Measurements from ENCODE around the gene A1BG.

The A1BG gene

GRCh38 chr19:58334691-58335249, 18.5 kb downstream of the A1BG start:
- DNase-seq (ENCODE audit: low spot score): no peak

GRCh38 chr19:58332697-58333096, 20.6 kb downstream of the A1BG start:
- DNase-seq (ENCODE audit: low spot score): no peak

DNA sequence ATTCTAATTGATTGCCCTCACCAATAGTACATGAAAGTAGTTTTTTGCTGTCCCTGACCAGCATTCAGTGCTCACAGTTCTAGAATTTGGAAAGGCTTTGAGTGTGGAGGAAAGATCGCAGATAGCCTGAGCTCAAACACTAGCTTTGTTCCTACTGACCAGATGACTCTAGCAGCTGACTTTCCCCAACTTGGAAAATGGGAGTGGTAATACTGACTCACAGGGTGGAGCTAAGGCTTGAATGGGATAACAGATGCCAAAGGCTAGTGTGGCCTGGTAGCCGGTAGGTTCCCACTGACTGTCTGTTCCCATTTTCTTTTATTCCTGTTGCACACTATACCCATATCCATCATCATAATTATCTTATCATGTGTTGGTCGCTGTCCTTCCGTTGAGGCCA, 22.8 kb downstream of the A1BG start:
- no peak for DNase-seq (ENCODE audit: low spot score)

- DNase-seq (ENCODE audit: low spot score): peak; percentile 20
Observed at GRCh38 chr19:58328999-58329398, 24.3 kb downstream of the A1BG start.

DNA sequence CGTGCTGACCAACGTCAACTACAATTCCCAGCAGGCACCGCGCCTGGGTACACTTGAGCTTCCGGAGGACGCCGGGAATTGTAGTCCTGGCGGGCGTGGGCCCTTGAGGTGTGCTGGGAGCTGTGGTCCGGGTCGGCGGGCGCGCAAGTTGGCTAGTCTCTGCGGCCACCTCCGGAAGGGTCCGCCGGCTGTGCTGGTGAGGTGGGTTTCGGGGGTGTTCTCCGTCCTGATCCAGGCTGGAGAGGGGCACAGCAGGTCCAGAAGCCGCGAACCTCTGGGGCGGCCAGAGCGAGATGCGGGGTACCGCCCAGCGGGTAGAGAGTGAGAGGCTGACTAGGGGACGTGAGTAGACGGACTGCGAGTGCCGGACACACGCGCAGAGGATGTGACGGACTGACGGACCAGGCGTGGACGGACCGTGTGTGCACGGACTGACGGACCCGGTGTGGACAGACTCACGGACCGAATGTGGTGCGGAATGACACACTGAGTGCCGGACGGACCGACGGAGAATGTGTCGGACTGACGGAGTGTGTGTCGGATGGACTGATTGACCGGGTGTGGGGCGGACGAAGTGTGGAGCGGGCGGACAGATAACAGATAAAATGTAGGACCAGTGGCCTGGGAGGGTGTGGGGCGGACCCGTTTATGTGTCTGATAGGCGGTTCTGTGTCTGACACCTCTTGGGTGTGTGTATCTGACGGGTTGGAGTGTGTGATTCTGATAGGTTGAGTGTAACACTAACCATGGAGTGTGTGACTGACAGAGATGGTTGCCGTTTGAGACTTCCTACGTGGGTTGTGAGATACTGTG, 26.2 kb downstream of the A1BG start, which contains the start of gene ZSCAN22:
TSS of gene ZSCAN22 (plus strand) at position 81 of the 813 bp plus-strand sequence. CDS start 7,809 bp downstream, outside the sequence.
- peak; percentile 97 for DNase-seq (ENCODE audit: low spot score)

GRCh38 chr19:58326501-58326913, 26.8 kb downstream of the A1BG start:
- DNase-seq (ENCODE audit: low spot score): no peak

- no peak for DNase-seq (ENCODE audit: low spot score)
Observed at GRCh38 chr19:58325311-58326022, 27.8 kb downstream of the A1BG start.

- no peak for DNase-seq (ENCODE audit: low spot score)
Observed at GRCh38 chr19:58319241-58319640, 34.1 kb downstream of the A1BG start.

GRCh38 chr19:58318297-58318696, 35.0 kb downstream of the A1BG start:
- no peak for DNase-seq (ENCODE audit: low spot score)

DNA sequence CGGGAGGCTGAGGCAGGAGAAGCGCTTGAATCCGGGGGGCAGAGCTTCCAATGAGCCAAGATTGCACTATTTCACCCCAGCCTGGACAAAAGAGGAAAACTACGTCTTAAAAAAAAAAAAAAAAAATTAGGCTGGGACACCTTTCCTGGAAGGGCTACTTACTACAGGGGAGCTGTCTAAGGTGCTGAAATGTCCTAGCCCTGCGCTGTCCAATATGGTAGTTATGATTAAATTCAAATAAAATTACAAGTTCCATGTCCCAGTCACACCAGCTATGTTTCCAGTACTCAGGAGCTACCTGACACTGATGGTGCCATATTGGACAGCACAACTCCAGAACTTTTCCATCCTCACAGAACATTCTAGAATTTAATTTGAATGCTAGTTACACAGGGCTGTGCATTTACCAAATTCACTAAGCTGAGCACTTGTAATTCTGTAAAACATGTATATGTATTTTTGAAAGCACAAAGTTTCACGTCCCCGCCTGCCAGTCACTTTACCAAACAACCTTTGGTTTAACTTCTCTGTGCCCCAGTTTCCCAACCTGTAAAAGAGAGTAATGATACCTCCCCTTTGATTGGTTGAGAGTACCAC, 35.7 kb downstream of the A1BG start:
- DNase-seq (ENCODE audit: low spot score): no peak

- no peak for DNase-seq (ENCODE audit: low spot score)
Observed at GRCh38 chr19:58315580-58315979, 37.7 kb downstream of the A1BG start.

DNA sequence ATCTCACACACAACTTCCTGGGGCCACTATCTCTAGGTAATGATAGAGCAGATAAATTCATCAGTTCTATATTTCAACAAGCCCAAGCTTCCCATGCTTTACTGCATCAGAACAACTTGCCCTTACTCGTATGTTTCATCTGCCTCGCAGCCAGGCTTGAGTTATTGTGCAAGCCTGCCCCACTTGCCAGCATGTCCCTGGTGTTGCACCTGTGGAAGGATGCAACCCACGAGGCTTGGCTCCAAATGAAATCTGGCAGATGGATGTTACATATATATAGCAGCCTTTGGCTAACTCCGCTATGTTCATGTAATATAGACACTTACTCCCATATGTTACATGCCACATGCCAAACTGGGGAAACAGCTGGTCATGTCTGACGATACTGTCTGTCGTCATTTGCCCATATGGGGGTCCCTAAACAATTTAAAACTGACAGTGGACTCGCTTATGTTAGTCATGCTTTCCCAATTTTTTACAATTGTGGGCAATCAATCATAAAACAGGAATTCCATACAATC, 41.9 kb downstream of the A1BG start:
- DNase-seq (ENCODE audit: low spot score): no peak

- peak; percentile 58 for DNase-seq (ENCODE audit: low spot score)
Observed at GRCh38 chr19:58310685-58311084, 42.6 kb downstream of the A1BG start.

DNA sequence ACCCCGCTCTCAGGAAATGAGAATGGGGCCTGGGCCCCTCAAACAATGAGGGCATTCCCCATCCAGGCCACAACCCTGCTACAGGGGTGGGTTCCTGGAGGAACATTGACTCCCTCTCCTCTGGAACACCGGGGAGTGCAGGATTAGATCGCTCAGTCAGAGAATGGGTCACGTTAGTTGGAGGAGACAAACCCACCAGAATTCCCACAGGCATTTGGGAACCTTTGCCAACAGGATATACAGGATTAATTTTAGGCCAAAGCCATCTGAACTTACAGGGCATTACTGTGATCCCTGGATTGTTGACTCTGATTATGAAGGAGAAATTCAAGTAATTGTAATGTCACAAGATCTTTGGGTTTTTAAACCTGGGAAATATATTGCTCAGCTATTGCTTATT, 45.6 kb downstream of the A1BG start:
- no peak for DNase-seq (ENCODE audit: low spot score)

DNA sequence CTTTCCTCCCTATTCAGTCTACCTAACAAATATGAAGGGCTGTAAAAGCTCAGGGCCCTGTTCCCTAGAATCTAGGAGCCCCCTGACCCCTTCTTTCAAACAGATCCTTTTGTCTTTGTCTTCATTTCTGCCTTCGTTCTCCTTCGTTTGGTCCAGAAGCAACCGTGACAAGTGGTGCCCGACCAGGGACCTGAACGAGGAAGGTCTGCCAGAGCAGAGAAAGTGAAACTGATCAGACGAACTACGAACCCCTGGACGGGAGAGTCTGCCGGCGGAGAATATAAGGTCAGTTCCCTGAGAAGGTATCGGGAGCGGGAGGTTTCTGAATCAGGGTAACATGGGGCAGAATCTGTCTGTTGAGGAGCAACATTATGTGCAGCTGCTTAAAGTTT, 47.4 kb downstream of the A1BG start:
- DNase-seq (ENCODE audit: low spot score): no peak

DNA sequence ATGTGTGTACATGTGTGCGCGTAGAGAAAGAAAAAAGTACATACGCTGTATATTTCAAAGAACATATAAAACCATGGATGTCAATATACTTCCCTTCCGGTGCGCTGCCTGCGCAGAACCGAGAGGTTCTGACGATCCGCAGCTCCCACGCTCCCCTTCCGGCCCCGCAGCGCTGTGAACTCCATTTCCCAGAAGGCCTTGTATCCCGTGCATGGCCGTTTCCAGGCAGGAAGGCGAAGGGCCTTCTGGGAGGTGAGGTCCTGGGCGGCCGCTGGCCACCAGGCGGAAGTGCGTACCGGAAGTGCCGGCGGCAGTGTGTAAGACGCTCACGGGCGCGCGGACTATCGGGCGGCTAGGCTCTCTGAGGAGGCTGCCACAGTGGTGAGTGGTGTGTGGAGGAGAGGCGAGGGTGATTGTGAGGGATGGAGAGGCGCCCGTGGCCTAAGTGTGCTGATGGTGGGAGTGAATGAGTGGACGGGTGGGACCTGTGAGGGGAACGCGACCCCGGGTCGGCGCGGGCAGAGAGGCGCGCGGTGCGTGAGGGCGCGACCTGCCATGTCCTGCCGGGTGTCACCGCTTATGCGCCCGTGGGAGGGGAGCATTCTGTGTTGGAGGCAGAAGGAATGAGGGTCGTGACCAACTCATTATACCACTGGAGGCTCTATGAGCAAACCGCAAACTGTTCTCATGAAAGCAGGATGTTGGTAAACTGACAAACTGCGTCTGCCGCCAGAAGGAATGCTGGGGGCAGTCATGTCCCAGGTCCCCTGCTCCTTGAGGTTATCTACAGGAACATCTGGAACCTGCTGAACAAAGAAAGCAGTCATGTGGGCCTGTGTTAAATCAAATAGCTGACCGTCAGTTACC, 48.0 kb downstream of the A1BG start, which contains the start of gene ERVK3-1:
TSS of gene ERVK3-1 (plus strand) at position 313 of the 867 bp plus-strand sequence. CDS start 6,792 bp downstream, outside the sequence.
- peak; percentile 99 for DNase-seq (ENCODE audit: low spot score)

GRCh38 chr19:58304748-58305064, 48.6 kb downstream of the A1BG start:
- no peak for DNase-seq (ENCODE audit: low spot score)

GRCh38 chr19:58304255-58304654, 49.0 kb downstream of the A1BG start:
- no peak for DNase-seq (ENCODE audit: low spot score)

DNA sequence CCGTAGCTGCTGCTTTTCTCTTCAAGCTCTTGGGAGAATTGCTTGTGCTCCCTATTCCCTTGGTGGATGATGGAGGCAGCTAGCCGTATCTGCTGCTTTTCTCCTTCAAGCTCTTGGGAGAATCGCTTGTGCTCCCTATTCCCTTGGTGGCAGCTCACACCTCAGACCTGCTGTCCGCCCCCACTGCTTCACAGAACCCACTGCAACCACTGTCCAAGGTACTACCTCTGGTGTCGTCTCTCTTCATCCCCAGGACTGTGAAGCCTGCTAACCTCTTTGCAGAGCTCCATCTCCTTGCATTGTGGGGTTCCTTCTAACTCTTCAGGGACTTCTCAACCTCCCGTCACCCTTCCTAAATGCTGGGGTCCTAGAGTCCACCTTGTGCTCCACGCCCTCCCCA, 52.7 kb downstream of the A1BG start:
- DNase-seq (ENCODE audit: low spot score): no peak

DNA sequence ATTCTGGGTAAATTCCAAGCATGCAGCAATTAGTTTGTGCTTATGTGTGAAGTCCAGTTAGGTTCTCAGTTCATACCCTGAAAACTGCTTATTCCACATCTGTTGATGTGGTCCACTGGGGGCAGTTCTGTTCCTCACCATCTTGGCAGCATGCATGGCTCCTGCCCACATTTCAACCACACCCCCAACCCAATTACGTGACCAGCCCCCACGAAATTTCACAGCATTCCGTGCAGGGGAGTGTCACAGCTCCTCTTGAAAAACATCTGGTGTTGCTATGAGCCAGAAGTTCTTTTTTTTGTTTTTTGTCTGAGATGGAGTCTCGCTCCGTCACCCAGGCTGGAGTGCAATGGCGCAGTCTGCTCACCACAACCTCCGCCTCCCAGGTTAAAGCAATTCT, 57.2 kb downstream of the A1BG start:
- no peak for DNase-seq (ENCODE audit: low spot score)

Data from cerebellar cortex (tissue), 1 donor.